ENCODE data around the gene TRAM2.

The TRAM2 gene

DNA sequence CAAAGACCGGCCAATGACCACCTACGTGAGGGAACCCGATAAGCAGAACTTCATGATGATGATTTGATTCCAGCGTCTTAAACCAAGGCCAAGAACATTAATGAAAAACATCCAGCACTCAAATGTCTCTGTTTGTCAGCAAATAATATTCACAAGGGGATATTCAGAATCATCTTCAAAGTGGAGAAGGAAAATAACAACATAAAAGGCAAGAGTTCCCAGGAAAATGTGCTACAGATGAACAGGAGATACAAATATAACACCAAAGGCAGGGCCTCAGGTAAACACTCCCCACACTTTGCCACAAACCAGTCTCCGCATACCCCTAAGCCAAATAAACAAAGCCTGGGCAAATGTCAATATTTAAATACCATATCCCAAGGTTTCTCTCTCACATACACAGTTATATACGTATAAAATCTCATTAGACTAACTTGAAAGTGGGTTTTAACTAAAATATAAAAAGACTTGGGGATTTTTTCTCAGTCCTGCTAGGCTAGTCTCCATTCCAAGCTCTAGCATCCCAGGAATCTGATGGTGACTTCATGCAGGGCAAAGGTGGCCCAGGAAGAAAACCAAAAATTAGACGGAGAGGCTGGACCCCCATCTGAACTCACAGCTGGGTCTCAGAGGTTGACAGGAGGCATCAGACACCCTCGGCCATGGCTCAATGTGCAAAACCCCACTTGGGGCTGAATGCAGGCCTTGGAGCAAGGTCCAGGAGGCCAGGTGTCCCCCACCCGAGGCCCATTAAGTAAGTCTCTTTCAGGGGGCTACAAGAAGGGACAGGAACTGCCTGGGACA, 32.1 kb downstream of the TRAM2 start:
- no peak for DNase-seq

DNA sequence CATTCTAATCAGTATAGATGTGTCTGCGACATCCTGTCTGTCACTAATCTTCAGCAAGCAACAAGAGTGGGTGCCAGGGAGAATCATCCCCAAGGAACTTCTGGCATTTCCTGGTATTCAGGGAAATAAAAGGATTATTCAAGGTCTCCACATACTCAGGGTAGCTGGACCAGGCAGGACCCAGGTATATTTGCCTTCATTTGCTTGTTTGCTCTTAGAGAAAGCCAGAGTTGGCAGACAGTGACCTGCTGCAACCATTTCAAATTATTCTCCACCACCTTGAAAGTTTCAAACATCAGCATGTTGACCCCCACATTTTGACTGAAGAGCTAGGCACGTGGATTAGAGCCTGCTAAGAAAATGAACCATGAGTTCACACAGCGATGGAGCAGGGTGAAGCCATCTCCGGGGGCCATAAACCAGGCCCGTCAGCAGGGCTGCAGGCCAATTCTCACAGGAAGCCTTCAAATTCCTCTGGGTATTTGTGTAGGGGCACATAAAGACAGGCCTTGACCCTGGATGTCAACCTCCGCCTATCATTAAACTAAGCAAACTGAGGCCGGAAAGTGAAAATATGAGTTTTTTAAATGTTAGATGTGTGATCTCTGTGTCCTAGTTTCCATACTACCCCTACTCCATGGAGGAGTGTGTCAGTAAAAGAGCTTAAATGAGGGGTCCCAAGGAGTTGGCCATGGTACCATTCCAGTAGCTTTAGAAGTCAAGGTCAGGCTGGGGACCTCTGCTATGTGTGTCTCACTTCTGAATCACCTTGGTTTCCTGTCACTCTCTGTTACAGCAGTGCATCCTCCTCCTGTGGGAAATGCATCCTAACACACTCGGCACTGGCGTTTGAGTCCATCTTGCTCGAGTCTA, 32.9 kb downstream of the TRAM2 start:
- DNase-seq, result no peak

DNA sequence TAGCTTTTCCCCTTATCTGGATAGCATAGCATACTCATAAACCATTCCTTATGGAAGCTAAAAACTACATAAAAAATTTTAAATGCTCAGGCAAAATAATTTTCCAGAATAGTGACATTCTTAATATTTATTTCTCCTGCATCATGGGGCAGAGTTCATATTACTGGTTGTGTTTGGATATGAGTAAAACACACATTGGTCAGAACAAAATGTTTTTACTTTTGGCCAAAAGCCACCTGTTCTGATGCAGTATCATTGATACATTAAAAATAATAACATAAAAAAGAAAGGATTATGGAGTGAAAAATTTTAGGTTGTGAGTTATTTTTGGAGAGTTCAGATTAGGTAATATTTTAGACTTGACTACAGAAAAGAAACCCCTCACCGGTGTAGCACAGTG, 33.6 kb downstream of the TRAM2 start:
- DNase-seq, result no peak

DNA sequence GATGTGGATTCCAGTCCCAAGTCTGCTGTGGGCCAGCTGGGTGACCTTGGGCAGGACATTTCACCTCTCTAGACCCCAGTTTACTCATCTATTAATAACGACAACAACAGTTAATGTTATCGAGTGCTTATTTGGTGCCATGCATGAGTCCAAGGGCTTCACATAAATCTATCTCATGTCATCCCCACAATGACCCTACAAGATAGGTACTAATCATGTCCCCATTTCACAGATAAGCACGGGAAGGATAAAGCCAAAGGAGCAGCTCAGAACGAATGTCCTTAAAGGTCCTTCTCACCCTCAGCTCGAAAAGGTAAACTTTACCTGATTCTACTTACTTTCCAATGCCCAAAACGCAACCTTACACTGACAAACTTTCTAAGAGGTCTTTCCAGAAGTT, 35.7 kb downstream of the TRAM2 start:
- no peak for DNase-seq

DNA sequence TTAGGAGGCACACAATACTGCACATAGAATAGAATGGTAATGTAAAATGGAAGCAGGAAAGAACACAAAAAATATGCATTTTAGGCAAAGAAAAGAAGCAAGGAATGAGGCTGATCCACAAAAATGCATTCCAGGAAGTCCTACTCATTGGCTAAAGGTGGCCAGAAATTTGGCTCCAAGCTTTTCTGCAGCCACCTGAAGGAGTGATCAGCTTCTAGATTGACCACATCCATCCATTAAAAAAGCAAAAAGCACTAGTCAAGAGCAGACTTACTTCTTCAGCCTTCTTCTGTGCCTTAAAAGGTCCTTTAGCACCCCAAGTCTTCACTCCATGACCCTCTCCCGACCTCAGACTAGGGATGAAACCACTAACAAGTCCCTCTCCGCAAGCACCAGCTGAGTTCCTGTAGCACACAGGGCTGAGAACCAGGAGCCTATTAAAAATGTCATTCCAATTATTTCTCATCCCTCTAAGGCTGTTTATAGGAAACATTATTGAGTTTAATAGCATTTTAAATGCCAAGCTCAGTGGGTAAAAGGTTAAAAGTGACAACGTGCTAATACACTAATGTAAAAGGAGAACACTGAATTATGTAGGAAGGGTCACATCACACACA, 36.5 kb downstream of the TRAM2 start:
- DNase-seq, result no peak

DNA sequence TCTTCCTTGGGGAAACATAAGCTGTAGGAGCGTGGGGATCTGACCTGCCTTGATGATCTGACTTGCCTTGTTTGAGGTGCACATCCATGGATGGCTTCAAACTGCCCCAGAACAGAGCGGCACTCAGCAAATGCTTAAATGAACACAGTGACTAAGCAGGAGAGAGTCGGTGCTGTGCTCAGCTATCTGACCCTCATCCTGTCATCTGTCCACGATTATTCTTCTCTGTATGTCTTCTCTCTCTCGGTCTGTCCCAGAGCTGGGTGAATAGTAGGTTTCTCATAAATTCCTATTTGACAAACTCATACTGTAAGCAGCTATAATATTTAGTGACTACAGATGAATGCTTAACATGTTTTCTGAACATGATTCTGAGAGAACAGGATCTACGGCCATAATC, 37.3 kb downstream of the TRAM2 start:
- DNase-seq, result no peak

DNA sequence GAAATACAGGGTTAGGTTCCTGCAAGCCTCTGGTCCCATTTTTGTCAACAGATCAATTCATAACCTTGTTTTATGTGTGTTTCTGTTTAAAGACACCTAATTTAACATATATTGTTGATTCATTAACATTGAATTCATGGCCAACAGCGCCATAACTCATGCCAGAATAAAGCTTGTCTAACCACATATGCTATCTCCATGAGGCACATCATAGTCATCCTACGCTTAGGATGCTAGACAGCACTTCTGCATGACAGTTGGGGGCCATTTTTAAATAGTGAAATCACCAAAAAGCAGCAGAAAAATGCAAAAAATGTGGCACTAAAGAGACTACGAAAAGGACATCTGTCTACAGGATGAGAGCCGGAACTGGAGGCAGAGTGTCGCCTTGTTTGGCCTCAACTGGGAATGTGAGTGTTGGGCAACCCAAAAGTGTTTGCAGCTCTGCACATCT, 37.9 kb downstream of the TRAM2 start:
- no peak for DNase-seq

DNA sequence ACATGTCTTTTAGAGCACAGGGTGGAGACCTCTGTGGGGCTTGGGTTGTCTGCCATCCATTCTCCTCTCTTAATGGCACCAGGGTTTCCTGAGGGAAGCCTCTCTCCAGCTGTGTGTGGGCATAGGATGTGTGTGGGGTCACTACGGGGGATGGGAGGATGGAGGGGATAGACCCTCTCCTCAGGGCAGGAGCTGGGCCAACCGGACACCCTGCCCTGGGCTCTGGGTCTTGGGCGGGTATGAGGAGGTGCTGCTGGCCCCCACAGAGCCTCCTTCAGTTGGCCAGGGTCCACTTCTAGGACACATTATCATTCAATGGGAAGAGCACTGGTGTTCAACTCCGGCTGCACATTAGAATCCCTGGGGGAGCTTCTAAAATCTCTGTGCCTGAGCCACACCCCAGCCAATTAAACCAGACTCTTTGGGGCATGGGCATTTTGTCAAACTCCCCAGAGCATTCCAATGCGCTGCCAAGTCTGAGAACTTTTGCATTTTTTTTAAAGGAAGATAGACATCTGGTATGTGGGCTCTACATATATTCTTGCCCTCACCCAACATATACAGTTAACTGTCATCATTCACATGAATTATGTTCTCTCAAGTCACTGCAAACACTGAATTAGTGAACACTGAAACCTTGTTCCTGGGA, 38.5 kb downstream of the TRAM2 start:
- no peak for DNase-seq

DNA sequence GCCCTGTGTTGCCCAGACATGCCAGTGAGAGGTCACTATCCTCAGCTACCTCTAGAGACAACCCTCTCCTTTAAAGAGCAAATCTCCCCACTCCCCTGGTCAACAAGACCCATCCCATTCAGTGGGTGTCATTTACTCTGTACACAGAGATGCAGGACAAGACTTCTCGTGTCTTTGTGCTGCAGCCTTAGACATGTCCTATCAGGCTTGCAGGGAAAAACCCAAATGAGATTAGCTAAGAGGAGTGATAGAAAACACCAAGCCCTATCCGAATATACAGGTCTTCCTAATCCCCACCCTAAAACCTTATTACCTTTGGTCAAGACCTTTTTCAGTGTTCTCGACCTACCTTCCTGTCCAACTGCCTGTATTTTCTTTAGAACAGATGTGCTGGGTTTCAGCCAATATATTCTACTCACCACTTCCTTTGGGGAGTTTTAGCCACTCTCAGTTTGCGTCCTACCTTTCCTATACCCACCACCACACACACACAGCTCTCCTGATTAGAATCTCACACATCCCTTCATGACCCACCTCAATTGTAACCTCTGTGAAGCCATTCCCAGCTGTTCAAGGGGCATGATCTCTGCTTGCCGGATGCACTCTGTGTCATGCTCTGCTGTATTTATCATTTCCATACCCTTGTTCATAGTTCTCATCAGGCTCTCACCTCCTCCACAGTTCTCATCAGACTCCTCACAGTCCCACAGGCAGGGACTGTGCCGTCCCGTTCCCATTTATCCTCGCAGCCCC, 39.7 kb downstream of the TRAM2 start:
- DNase-seq, result no peak

DNA sequence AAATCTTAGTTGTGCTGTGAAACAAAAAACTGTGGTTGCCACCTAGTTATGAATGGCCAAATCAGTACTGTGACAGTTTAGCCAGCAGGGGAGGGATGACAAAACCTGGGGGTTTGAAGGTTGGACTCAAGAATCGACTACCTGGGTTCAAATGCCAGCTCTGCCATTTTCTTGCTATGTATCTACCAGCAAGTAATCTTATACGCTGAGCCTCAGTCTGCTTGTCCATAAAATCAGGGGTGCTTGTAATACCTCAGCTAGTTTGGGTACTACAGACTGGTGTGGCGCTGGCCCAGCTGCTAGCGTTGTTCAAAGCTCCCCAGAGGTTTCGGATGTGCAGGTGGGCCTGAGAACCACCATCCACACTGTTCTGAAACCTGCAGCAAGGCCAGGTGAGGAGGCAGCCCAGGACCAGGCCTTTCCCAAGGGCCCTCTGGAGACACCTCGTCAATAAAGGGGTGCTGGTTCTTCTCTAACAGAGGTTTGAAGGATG, 40.4 kb downstream of the TRAM2 start:
- no peak for DNase-seq

DNA sequence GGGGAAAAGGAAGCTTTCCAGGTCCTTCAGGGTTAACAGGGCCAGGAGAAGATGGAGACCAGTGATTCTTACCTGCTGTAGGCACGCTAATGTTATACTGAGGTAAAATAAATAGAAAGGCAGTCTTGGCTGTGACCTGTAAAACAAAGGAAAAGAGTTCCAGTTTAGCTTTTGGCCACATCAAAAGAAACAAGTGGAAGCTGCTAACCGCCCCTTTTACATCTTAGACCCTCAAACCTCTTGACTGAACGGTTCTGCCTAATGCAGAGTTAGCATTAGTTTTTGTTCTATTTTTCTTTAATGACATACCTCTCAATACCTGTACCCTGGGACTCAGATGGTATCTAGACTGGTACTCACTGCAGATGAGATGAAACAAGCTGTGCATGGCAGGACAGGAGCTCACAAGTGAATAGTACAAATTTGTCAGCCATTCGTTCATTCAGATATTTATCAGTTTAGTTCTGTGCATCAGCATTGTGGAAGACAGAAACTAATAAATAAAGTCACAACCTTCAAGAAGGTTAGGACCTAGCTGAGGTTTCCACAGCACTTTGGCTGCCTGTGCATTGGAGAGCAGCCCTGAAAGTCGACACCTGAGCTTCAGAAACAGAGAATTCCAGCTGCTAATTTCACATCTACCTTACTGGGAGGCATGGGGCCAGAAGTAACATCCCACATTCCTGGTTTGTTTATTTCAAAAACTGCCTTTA, 41.0 kb downstream of the TRAM2 start:
- DNase-seq, result no peak

DNA sequence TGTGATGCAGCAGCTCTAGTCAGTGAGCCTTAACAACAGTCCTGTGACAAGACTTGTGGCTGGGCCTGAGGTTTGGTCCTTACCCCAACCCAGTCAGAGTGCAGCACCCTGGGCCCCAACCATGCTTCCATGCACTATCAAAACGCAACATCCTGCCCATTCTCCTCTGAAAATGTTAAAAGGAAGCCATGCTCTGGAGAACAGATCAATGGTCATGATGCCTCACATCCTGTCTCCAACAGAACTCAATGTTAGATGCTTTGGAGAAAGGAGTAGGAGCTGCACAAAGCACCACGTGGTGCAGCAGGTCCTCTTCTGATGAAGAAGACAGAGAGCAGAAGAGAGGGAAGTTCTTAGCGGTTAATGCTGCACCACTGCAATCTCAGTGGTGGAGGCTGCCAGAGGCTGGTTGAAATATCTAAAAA, 41.9 kb downstream of the TRAM2 start:
- DNase-seq, result no peak

DNA sequence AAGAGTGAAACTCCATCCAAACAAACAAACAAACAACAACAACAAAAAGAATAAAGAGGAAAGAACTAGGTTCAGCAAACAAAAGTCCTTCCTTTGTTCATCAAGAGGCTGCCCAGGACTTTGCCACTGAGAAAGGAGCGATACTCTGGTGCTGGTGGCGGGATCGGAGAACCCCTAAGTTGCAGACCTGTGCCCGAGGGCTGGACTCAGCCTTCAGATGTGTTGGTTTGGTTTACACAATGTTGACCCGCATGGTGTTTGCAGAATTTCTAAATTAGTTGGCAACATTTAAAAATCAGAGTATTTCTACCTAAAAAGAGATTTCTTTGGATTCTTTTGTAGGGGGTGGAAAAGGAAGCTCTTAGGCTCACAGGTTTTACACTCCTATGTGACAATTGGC, 42.5 kb downstream of the TRAM2 start:
- DNase-seq, result no peak

DNA sequence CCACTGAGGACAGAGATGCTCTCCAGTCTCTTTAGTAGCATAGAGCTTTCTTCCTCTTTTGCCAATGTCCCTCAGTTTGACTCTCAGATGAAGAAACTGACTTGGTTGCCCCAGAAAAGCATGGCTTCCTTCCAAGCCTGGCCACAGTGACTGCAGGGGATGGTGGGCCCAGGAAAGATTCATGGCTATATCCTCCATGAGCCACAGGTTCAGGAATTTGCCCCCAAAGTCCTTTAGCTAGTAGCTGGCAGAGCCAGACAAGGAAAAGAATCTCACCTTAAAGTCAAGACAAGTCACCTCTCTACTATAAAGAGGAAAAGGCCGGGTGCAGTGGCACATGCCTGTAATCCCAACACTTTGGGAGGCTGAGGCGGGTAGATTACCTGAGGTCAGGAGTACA, 43.4 kb downstream of the TRAM2 start:
- DNase-seq, result no peak

DNA sequence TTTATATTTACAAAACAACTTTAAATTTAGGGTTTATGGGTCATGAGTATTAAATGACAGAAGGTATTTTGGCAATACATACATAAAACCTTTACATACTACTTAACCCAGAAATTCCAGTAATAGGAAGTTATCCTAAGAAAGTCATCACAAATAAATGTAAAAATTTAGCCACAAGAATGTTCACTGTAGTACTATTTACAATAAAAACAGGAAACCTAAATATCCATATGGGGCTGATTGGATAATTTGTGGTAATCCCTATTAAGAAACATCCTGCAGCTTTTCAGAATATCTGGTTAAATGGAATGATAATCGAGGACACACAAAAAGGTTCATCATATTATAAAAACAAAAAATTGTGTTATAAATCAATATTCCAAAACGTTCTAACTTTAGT, 44.4 kb downstream of the TRAM2 start:
- DNase-seq, result no peak

DNA sequence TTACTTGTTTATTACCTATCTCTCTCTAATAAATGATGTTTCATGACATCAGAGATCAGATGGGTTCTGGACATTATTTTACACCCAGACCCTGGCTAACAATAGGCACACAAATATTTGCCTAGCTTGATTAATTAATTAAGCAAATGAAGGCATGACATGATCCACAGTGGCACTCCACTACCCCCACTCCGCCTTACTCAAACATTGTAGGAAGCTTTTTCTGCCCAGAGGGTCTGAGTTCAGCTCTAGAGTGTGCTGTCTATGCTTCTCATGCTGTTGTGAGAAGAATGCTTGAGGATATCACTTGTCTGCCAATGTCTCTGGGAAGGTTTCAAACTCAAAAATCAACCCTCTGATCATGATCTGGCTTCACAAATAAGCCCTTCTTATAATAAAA, 45.0 kb downstream of the TRAM2 start:
- DNase-seq, result no peak

DNA sequence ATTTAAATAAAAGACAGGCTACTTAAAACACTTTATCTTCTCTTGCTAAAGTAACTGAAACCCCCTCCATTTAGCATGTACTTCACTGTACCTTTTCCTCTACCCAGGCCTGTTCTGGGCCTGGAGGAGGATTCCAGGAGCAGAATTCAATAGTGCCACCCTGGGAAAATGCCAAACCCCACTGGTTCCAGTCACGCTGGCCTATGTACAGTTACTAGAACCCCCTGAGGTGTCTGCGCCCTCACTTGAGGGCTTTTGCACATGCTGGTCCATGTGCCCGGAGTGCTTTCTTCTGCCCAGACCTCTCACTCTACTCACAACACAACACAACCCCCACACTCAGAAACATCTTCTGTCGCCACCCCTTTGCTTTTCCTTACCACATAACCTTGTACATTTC, 45.5 kb downstream of the TRAM2 start:
- no peak for DNase-seq

DNA sequence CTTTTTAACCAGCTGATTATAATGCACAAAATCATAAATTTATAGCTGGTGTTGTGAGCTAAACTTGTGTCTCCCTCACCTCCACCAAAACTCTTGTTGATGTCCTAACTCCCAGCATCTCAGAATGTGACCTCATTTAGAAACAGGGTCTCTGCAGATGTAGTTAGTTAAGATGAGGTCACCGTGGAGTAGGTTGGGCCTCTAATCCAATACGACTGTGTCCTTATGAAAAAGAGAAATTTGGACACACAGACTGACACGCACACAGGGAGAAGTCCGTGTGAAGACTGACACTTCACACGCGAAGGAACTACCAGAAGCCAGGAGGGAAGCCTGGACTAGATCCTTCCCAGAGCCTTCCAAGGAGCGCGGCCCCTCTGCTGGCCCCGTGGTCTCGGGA, 46.5 kb downstream of the TRAM2 start:
- no peak for DNase-seq

DNA sequence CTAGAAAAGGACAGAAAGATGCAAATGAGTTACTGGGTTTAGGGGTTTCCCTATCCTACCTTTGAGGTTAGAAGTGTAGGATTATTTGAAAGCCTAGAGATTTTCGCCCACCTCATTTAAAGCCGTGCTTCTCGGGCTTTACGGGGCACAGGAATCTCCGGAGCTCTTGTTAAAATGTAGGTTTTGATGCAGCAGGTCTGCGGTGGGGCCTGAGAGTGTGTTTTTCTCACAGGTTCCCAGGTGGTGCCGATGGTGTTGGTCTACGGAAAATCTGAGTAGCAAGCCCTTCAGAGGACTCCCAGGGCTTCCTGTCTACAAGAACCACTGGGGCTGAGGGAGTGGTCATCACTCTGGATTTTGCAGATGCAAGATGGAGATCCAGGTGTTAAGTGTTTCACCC, 47.5 kb downstream of the TRAM2 start:
- no peak for DNase-seq

DNA sequence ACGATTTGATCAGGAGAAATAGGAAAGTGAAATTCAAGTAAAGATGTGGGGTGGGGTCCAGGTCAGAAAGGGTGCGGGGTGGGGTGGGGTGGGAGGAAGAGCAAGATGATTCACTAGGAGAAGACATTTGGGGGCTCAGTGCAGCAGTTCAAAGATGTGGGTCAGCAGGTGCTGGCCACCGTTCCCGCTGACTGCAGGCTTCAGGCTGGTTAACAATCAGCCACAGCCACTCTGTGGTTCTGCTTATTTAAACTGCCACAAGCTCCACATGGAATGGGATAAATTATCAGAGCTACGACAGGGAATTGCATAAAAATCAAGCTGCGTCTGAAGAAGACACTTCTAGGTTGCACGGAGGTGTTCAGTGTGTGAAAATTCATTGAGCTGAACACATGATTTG, 49.4 kb downstream of the TRAM2 start:
- DNase-seq, result no peak

DNA sequence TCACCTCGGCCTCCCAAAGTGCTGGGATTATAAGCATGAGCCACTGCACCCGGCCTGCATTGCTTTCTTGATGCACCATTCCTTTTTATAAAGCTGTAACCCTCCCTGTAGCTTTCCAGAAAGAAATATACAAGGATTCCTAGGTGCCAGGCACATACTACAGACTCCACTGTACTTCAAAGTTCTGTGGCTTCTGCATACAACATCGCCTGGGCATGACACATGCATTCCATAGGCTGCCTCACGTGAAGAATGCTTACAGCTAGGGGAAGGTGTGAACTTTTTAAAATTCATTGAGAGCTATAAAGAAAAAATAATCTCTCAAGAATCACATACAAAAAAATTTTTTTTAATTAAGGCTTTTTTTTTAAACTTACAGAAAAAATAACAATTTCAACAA, 50.2 kb downstream of the TRAM2 start:
- no peak for DNase-seq

DNA sequence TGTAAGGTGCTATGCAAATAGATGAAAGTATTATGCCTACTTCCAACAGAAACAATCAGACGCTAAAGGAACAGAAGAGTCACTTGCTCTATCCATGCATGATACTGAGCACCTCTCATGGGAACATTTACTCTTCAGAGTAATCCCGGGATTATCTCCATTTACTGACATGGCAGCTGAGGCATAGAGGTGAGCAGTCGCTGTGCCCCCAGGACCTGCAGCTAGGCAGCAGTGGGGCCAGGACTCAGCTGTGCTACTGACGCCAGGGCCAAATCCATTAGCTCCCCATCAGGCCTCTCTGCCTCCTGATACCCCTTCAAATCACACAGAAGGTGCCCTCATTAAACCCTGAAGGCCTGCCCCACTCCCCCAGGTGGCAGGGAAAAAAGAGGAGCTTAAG, 51.9 kb downstream of the TRAM2 start:
- DNase-seq, result no peak
